HepG2 (cell line): ENCODE data around the gene KLB. TPM values are rescaled to one million over a fixed set of nuclear protein-coding genes. Genes with fewer than 3 reads are reported as not detected.

Source experiments
- ARNT2 ChIP-seq: sonication (generic); formaldehyde crosslinking; IDR thresholded peaks from 2 replicates; pipeline ENCODE4 v1.8.0; 2022; ENCODE audit warnings: mild to moderate bottlenecking, low read depth, missing genetic modification reagents, moderate library complexity
- EZH2 ChIP-seq: conservative IDR thresholded peaks from 2 replicates; pipeline ENCODE4 v1.6.1; 2012; ENCODE audit warnings: mild to moderate bottlenecking, low read depth, low read length, moderate library complexity
- GPN1 ChIP-seq: sonication (generic); formaldehyde crosslinking; IDR thresholded peaks from 2 replicates; pipeline ENCODE4 v1.5.1; 2020; ENCODE audit warnings: missing genetic modification reagents, borderline replicate concordance
- HHEX ChIP-seq: IDR thresholded peaks from 2 replicates; pipeline ENCODE4 v1.6.1; 2016; ENCODE audit warnings: control low read depth
- HNF4A ChIP-seq: sonication (generic); formaldehyde crosslinking; IDR thresholded peaks from 2 replicates; pipeline ENCODE4 v1.4.0; 2020; ENCODE audit warnings: missing genetic modification reagents
- HNRNPL ChIP-seq: fragments of 200-400 bp; formaldehyde crosslinking; IDR thresholded peaks from 2 replicates; pipeline ENCODE4 v1.6.1; 2017; ENCODE audit warnings: mild to moderate bottlenecking, low read depth, low read length
- KLF9 ChIP-seq: IDR thresholded peaks from 2 replicates; pipeline ENCODE4 v1.6.1; 2016; ENCODE audit warnings: low read depth
- KMT2B ChIP-seq: IDR thresholded peaks from 2 replicates; pipeline ENCODE4 v1.6.1; 2016; ENCODE audit warnings: missing genetic modification reagents, missing compliant biosample characterization
- SMARCC2 ChIP-seq: fragments of 450-650 bp; IDR thresholded peaks from 2 replicates; pipeline ENCODE4 v1.6.1; 2017; ENCODE audit warnings: antibody characterized with exemption, mild to moderate bottlenecking
- STAT5B ChIP-seq: sonication (generic); formaldehyde crosslinking; IDR thresholded peaks from 2 replicates; pipeline ENCODE4 v1.4.0; 2020; ENCODE audit warnings: missing genetic modification reagents
- TMF1 ChIP-seq: sonication (generic); formaldehyde crosslinking; IDR thresholded peaks from 2 replicates; pipeline ENCODE4 v1.8.1; 2022; ENCODE audit warnings: low read depth, missing genetic modification reagents
- ZNF136 ChIP-seq: sonication (generic); formaldehyde crosslinking; IDR thresholded peaks from 2 replicates; pipeline ENCODE4 v1.8.1; 2022; ENCODE audit warnings: low read depth, mild to moderate bottlenecking, moderate library complexity, missing genetic modification reagents
- ZNF180 ChIP-seq: sonication (generic); formaldehyde crosslinking; IDR thresholded peaks from 2 replicates; pipeline ENCODE4 v1.4.0; 2020; ENCODE audit warnings: low read depth, missing genetic modification reagents, borderline replicate concordance
- ZNF207 ChIP-seq: fragments of 450-650 bp; IDR thresholded peaks from 2 replicates; pipeline ENCODE4 v1.6.1; 2016; ENCODE audit warnings: antibody characterized with exemption, borderline replicate concordance
- ZNF33A ChIP-seq: sonication (generic); formaldehyde crosslinking; IDR thresholded peaks from 2 replicates; pipeline ENCODE4 v1.5.1; 2020; ENCODE audit warnings: missing genetic modification reagents, mild to moderate bottlenecking, moderate library complexity, borderline replicate concordance
- ZNF382 ChIP-seq: sonication (generic); formaldehyde crosslinking; IDR thresholded peaks from 2 replicates; pipeline ENCODE4 v1.5.0; 2020; ENCODE audit warnings: missing genetic modification reagents, mild to moderate bottlenecking, borderline replicate concordance
- ZNF577 ChIP-seq: sonication (generic); formaldehyde crosslinking; IDR thresholded peaks from 2 replicates; pipeline ENCODE4 v1.4.0; 2020; ENCODE audit warnings: mild to moderate bottlenecking, low read depth, missing genetic modification reagents, borderline replicate concordance
- ZNF672 ChIP-seq: sonication (generic); formaldehyde crosslinking; IDR thresholded peaks from 2 replicates; pipeline ENCODE4 v1.8.1; 2022; ENCODE audit warnings: missing genetic modification reagents
- ZNF766 ChIP-seq: sonication (generic); formaldehyde crosslinking; IDR thresholded peaks from 2 replicates; pipeline ENCODE4 v1.5.0; 2020; ENCODE audit warnings: missing genetic modification reagents, borderline replicate concordance
- ZNF891 ChIP-seq: sonication (generic); formaldehyde crosslinking; IDR thresholded peaks from 2 replicates; pipeline ENCODE4 v1.5.0; 2020; ENCODE audit warnings: mild to moderate bottlenecking, missing genetic modification reagents
- polyA plus RNA-seq, 8 experiments: library from polyadenylated mRNA; depleted of rRNA in 3 of 8; stranded (reverse) in 7 of 8; unstranded in 1 of 8; fragments of >200 nt; fragmentation: Illumina TruSeq in 4 of 8; extraction: Trizol in 4 of 8; gene quantifications; 2 replicates each; pipeline versions ENCODE4 v1.2.1 to v1.2.3, GENCODE V29; 2011 to 2016; ENCODE audit warnings: low read depth in 4 of 8, missing spikeins in 1 of 8, mixed read lengths in 1 of 8; ENCODE audit not compliant: insufficient read depth in 1 of 8
- total RNA-seq, 5 experiments: library from RNA; depleted of rRNA; stranded (reverse); fragments of >200 nt; fragmentation: Illumina TruSeq; extraction: Trizol; gene quantifications; 2 replicates each; pipeline ENCODE4 v1.2.3, GENCODE V29; 2016; ENCODE audit warnings: low read depth in 1 of 5
- TF ChIP-seq, protein P1 (sequence below): sonication (generic); formaldehyde crosslinking; IDR thresholded peaks from 2 replicates; pipeline ENCODE4 v1.4.0; 2020; ENCODE audit warnings: missing genetic modification reagents
- TF ChIP-seq, protein P2 (sequence below): sonication (generic); formaldehyde crosslinking; IDR thresholded peaks from 2 replicates; pipeline ENCODE4 v1.8.0; 2022; ENCODE audit warnings: mild to moderate bottlenecking, missing genetic modification reagents, moderate library complexity
- TF ChIP-seq, protein P3 (sequence below): sonication (generic); formaldehyde crosslinking; IDR thresholded peaks from 2 replicates; pipeline ENCODE4; 2020; ENCODE audit warnings: missing genetic modification reagents, mild to moderate bottlenecking, borderline replicate concordance

The KLB gene
- total and polyA plus RNA-seq, 2 of the 13 experiments (the other 11 are each of a cell fraction or from before 2014, with no cell fraction given): 25.3 to 82.0 TPM

DNA sequence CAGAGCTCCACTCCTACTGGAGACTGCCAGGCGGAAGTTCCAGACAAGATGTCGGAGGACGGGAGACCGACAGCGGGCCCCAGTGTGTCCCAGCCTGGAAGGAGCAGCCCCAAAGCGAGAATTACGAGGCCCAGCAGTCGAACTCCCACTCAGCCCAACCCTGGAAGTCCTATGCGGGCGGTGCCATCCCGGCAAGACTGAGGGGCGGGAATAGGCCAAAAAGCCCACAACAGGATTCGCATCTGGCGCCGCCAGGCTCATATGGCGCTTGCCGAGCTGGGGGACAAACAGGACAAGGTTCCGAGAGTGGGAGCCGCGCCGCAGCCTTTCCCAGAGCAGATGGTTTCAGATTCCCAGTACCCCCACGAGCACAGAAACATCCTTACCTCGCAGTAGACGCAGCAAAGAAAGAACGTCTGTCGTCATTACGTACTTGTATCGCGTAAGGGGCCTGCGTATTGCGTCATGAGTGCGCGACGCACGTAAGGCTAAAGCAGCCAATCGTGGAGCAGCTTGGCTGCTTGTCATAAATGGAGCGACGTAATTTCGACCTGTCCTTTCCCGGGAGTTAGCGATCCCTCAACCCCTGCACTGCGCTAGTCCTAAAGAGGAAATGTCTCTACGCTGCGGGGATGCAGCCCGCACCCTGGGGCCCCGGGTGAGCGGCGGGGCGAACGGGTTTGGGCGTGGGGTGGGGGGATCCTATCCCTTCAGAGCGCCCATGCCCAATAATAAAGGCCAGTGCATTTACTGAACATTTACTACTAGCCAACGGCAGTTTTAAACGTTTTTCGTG is 52.0 kb downstream of the KLB start, which contains the start of the genes LIAS and RPL9 (continued):
- TF ChIP-seq KLF9 (CRISPR knock-in tag): no peak
- no peak for TF ChIP-seq HHEX (CRISPR knock-in tag)
- TF ChIP-seq HNF4A (CRISPR knock-in tag): no peak; the same call in 1 of the 2 replicates
- TF ChIP-seq, protein P1, sequence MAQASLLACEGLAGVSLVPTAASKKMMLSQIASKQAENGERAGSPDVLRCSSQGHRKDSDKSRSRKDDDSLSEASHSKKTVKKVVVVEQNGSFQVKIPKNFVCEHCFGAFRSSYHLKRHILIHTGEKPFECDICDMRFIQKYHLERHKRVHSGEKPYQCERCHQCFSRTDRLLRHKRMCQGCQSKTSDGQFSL (CRISPR knock-in tag): no peak; the same call in 1 of the 2 replicates
- TF ChIP-seq SMARCC2: no peak
- no peak for TF ChIP-seq STAT5B
- TF ChIP-seq ZNF207: no peak
- no peak for TF ChIP-seq ZNF382 (CRISPR knock-in tag)
- no peak for TF ChIP-seq ZNF672 (CRISPR knock-in tag)
- peak; percentile 73; the same call in 1 of the 2 replicates for TF ChIP-seq ZNF891 (CRISPR knock-in tag)
- TF ChIP-seq, protein P2, sequence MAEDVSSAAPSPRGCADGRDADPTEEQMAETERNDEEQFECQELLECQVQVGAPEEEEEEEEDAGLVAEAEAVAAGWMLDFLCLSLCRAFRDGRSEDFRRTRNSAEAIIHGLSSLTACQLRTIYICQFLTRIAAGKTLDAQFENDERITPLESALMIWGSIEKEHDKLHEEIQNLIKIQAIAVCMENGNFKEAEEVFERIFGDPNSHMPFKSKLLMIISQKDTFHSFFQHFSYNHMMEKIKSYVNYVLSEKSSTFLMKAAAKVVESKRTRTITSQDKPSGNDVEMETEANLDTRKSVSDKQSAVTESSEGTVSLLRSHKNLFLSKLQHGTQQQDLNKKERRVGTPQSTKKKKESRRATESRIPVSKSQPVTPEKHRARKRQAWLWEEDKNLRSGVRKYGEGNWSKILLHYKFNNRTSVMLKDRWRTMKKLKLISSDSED (CRISPR knock-in tag): no peak
- no peak for TF ChIP-seq ZNF180 (CRISPR knock-in tag)
- peak; percentile 97 for TF ChIP-seq KMT2B (CRISPR knock-in tag)
- no peak for TF ChIP-seq EZH2
- TF ChIP-seq, protein P3, sequence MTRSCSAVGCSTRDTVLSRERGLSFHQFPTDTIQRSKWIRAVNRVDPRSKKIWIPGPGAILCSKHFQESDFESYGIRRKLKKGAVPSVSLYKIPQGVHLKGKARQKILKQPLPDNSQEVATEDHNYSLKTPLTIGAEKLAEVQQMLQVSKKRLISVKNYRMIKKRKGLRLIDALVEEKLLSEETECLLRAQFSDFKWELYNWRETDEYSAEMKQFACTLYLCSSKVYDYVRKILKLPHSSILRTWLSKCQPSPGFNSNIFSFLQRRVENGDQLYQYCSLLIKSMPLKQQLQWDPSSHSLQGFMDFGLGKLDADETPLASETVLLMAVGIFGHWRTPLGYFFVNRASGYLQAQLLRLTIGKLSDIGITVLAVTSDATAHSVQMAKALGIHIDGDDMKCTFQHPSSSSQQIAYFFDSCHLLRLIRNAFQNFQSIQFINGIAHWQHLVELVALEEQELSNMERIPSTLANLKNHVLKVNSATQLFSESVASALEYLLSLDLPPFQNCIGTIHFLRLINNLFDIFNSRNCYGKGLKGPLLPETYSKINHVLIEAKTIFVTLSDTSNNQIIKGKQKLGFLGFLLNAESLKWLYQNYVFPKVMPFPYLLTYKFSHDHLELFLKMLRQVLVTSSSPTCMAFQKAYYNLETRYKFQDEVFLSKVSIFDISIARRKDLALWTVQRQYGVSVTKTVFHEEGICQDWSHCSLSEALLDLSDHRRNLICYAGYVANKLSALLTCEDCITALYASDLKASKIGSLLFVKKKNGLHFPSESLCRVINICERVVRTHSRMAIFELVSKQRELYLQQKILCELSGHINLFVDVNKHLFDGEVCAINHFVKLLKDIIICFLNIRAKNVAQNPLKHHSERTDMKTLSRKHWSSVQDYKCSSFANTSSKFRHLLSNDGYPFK (CRISPR knock-in tag): peak; percentile 67; the same call in 1 of the 2 replicates
- TF ChIP-seq TMF1 (CRISPR knock-in tag): 0 out of 2 replicates have a peak, but pooled peaks have one; percentile 80
- peak; percentile 93; the same call in 1 of the 2 replicates for TF ChIP-seq ZNF766 (CRISPR knock-in tag)
- no peak for TF ChIP-seq GPN1 (CRISPR knock-in tag)
- TF ChIP-seq ARNT2 (CRISPR knock-in tag): peak; percentile 72; the same call in 1 of the 2 replicates
- TF ChIP-seq ZNF136 (CRISPR knock-in tag): no peak
- TF ChIP-seq ZNF577 (CRISPR knock-in tag): 0 out of 2 replicates have a peak, but pooled peaks have one; percentile 28
- no peak for TF ChIP-seq ZNF33A (CRISPR knock-in tag)
- peak; percentile 86 for TF ChIP-seq HNRNPL
